GM12878 (cell line): ENCODE measurements around the gene GPR152.
"Not testable (repeated sequence)": the region's sequence is repeated elsewhere in the genome, so short reads cannot be mapped to it uniquely, and the experiment has no call there.

Experiments used
- CEBPB ChIP-seq, 2 experiments: fragments of 150-350 bp in 1 of 2; IDR thresholded peaks; 2 replicates each; pipeline ENCODE4 v1.6.1; 2012 to 2014; ENCODE audit warnings: low read depth in 2 of 2, low read length in 2 of 2, borderline replicate concordance in 1 of 2, inconsistent platforms in 1 of 2
- CTCF ChIP-seq, 3 experiments: IDR thresholded peaks in 2 of 3; conservative IDR thresholded peaks in 1 of 3; 2 replicates each; pipeline ENCODE4 v1.5.1; 2011; ENCODE audit warnings: low read depth in 3 of 3, low read length in 3 of 3, mild to moderate bottlenecking in 3 of 3, control low read depth in 2 of 3, moderate library complexity in 2 of 3, inconsistent platforms in 1 of 3, mixed read lengths in 1 of 3; ENCODE audit not compliant: control insufficient read depth in 2 of 3, insufficient read depth in 1 of 3; ENCODE audit errors: extremely low read depth in 1 of 3
- FOXK2 ChIP-seq: fragments of 450-650 bp; IDR thresholded peaks from 2 replicates; pipeline ENCODE4 v1.6.1; 2017; ENCODE audit warnings: mild to moderate bottlenecking, moderate library complexity
- KDM1A ChIP-seq: fragments of 200-600 bp; sonication (generic); IDR thresholded peaks from 2 replicates; pipeline ENCODE4 v1.6.1; 2016; ENCODE audit warnings: borderline replicate concordance
- NRF1 ChIP-seq: conservative IDR thresholded peaks from 2 replicates; pipeline ENCODE4 v1.6.1; 2011; ENCODE audit warnings: mild to moderate bottlenecking, low read depth, low read length, improper control_type of control experiment
- PBX3 ChIP-seq: IDR thresholded peaks from 2 replicates; pipeline ENCODE4 v1.6.1; 2011; ENCODE audit warnings: mild to moderate bottlenecking, low read depth, low read length, moderate library complexity; ENCODE audit not compliant: insufficient replicate concordance
- PRDM15 ChIP-seq: fragments of 450-650 bp; formaldehyde crosslinking; IDR thresholded peaks from 2 replicates; pipeline ENCODE4 v1.4.0; 2020; ENCODE audit warnings: mild to moderate bottlenecking, moderate library complexity
- TAF1 ChIP-seq: IDR thresholded peaks from 2 replicates; pipeline ENCODE4 v1.6.1; 2011; ENCODE audit warnings: mild to moderate bottlenecking, low read depth, low read length, borderline replicate concordance
- TCF12 ChIP-seq: IDR thresholded peaks from 2 replicates; pipeline ENCODE4 v1.6.1; 2011; ENCODE audit warnings: low read depth, mild to moderate bottlenecking, low read length
- ZBTB11 ChIP-seq: fragments of 450-650 bp; formaldehyde crosslinking; IDR thresholded peaks from 2 replicates; pipeline ENCODE4 v1.5.0; 2022; ENCODE audit warnings: mild to moderate bottlenecking, missing genetic modification characterization
- TF ChIP-seq, protein P1 (sequence below): fragments of 450-650 bp; formaldehyde crosslinking; IDR thresholded peaks from 2 replicates; pipeline ENCODE4 v1.4.0; 2022; ENCODE audit warnings: mild to moderate bottlenecking, moderate library complexity
- TF ChIP-seq, protein P2 (sequence below): fragments of 450-650 bp; IDR thresholded peaks from 2 replicates; pipeline ENCODE4 v1.6.1; 2016; ENCODE audit warnings: mild to moderate bottlenecking

- not testable (repeated sequence) for TF ChIP-seq CTCF (IDR thresholded peaks at IDR 0.05 in 2 of 3, conservative IDR thresholded peaks at IDR 0.05 in 1 of 3; ENCODE audit: control insufficient read depth in 2 of 3, extremely low read depth in 1 of 3, insufficient read depth in 1 of 3, low read depth in 3 of 3, low read length in 3 of 3); ZBTB11 (CRISPR knock-in tag); TCF12; PBX3; TAF1; CEBPB (IDR thresholded peaks at IDR 0.05; ENCODE audit: borderline replicate concordance in 1 of 2, low read depth in 2 of 2, low read length in 2 of 2); KDM1A; PRDM15 (CRISPR knock-in tag); FOXK2; NRF1
- TF ChIP-seq, protein P1, sequence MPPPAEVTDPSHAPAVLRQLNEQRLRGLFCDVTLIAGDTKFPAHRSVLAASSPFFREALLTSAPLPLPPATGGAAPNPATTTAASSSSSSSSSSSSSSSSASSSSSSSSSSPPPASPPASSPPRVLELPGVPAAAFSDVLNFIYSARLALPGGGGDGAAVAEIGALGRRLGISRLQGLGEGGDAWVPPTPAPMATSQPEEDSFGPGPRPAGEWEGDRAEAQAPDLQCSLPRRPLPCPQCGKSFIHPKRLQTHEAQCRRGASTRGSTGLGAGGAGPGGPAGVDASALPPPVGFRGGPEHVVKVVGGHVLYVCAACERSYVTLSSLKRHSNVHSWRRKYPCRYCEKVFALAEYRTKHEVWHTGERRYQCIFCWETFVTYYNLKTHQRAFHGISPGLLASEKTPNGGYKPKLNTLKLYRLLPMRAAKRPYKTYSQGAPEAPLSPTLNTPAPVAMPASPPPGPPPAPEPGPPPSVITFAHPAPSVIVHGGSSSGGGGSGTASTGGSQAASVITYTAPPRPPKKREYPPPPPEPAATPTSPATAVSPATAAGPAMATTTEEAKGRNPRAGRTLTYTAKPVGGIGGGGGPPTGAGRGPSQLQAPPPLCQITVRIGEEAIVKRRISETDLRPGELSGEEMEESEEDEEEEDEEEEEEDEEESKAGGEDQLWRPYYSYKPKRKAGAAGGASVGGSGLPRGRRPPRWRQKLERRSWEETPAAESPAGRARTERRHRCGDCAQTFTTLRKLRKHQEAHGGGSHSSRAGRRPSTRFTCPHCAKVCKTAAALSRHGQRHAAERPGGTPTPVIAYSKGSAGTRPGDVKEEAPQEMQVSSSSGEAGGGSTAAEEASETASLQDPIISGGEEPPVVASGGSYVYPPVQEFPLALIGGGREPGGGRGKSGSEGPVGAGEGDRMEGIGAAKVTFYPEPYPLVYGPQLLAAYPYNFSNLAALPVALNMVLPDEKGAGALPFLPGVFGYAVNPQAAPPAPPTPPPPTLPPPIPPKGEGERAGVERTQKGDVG, result not testable (repeated sequence)
- TF ChIP-seq, protein P2, sequence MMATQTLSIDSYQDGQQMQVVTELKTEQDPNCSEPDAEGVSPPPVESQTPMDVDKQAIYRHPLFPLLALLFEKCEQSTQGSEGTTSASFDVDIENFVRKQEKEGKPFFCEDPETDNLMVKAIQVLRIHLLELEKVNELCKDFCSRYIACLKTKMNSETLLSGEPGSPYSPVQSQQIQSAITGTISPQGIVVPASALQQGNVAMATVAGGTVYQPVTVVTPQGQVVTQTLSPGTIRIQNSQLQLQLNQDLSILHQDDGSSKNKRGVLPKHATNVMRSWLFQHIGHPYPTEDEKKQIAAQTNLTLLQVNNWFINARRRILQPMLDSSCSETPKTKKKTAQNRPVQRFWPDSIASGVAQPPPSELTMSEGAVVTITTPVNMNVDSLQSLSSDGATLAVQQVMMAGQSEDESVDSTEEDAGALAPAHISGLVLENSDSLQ, result not testable (repeated sequence)
Measured at GRCh38 chr11:67403085-67403484, 49.4 kb downstream of the GPR152 start.
